Motor neuron (in vitro differentiated cells): Measurements from ENCODE around the gene CENPB. TPM values are rescaled to one million over a fixed set of nuclear protein-coding genes. Genes with fewer than 3 reads are reported as not detected.
A peak's percentile ranks its signal among the peaks of the same experiment; 100 is the strongest.
"Not testable (repeated sequence)": the region's sequence is repeated elsewhere in the genome, so short reads cannot be mapped to it uniquely, and the experiment has no call there.

Experiments used
- ATAC-seq, 8 experiments: fragments of 200-7000 bp; cut with Tn5 transposase; replicated peaks in 6 of 8; 2 replicates each; pipeline ENCODE4 v1.8.0; 2021; ENCODE audit warnings: mild to moderate bottlenecking in 8 of 8, moderate library complexity in 8 of 8
- H3K27ac ChIP-seq, 2 donors: fragments of 250-450 bp; sonication (Bioruptor Pico); 2 replicates each; pipeline ENCODE4 v1.9.0; 2021; ENCODE audit warnings: antibody characterized with exemption in 2 of 2, mild to moderate bottlenecking in 2 of 2, moderate library complexity in 1 of 2
- H3K4me1 ChIP-seq, 2 donors: fragments of 250-450 bp; sonication (Bioruptor Pico); replicated peaks in 1 of 2; 2 replicates each; pipeline ENCODE4 v1.6.1; 2021; ENCODE audit warnings: antibody characterized with exemption in 2 of 2, mild to moderate bottlenecking in 2 of 2, moderate library complexity in 1 of 2
- H3K4me3 ChIP-seq, 5 donors: fragments of 250-450 bp; sonication (Bioruptor Pico); 2 replicates each; pipeline ENCODE4 v1.9.0; 2021; ENCODE audit warnings: antibody characterized with exemption in 5 of 5, mild to moderate bottlenecking in 5 of 5, moderate library complexity in 4 of 5
- WGBS, 10 experiments: fragments of 450-650 bp; shearing (Covaris generic); methylation state at CpG; one replicate each; pipeline ENCODE4 v1.0.0; 2022; 5-methylcytosine and 5-hydroxymethylcytosine counted together
- in situ Hi-C, 9 experiments: fragments of 400-800 bp; cut with MboI; loops; one replicate each; pipeline ENCODE4 v1.15.0; 2021; ENCODE audit warnings: low sequenced_read_pairs in 9 of 9, low pct_unique_long_range_greater_than_20kb in 2 of 9; ENCODE audit not compliant: unreplicated experiment in 9 of 9
- total RNA-seq, 8 experiments: library from RNA; unstranded; fragments of 300-600 nt; gene quantifications; 2 replicates each; pipeline versions ENCODE4 v1.2.3 to v1.2.4, GENCODE V29; 2022

The CENPB gene
- 10 to 100 TPM; 18.1 to 69.4 (median 53.1) TPM for total RNA-seq

DNA sequence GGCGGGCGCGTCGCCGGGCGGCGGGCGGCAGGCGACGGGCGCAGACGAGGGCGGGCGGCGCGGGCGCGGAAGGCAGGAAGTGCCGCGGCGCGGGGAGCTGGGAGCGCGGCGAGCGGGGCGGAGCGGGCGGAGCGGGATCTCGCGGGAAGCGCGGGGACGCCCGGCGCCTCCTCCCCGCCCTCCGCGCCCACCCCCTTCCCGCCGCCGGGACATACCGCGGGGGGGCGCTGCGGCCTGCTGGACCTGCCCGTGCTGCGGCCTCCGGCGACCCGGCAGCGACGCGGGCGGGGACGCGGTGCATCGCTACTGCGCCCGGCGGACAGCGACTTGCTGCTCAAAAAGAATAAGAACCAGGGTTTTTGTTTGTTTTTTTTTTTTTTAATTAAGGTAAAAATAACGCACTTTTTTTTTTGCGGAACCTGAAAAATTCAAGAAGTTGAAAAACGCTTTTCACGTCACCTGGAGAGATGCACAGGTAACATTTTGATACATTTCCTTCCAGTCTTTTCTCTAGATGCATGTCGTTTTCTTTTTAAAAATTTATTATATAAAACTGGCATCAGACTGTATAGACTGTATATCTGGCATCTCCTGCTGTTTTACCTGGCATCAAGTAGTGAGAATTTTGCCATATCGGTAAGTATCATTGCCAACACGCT, at the start of gene CENPB:
Gene CENPB, minus strand, starts transcription at position 76 of the 659 bp plus-strand sequence. CDS start 257 bp downstream, outside the sequence.
- peak; percentile 77 to 95 (median 92) for ATAC-seq
- in situ Hi-C loops: loop anchor here in 2 of 9 experiments (25.0 kb wide), 1 partner anchor 301 kb away; no protein-coding TSS in a partner anchor
- 0 to 46% (median 14%) methylated on average over 1 to 13 of the region's 70 CpGs for WGBS, 10 experiments

GRCh38 chr20:3836132-3836531, 49.6 kb upstream of the CENPB start:
- H3K27ac ChIP-seq: no peak overlapping the region
- H3K4me1 ChIP-seq: no peaks in the 10 kb centered on the region
- in situ Hi-C loops: no loop called here
- no peak overlapping the region for H3K4me3 ChIP-seq
- WGBS, 10 experiments: 83 to 100% (median 93%) methylated on average over 1 to 4 of the region's 4 CpGs; no CpG with 5 or more reads in 2 of the 10 experiments
- ATAC-seq: no peak

More for the DNA sequence above, at the start of gene CENPB:
- Histone ChIP-seq H3K27ac (peak within 1 kb of the TSS; percentile 78 to 87), H3K4me1 (peaks cover 15 to 17% of the 10 kb centered on the region in 2 donors), H3K4me3 (peak within 1 kb of the TSS; percentile 42 to 70 (median 54))

GRCh38 chr20:3829891-3830290, 43.4 kb upstream of the CENPB start:
- H3K4me3 ChIP-seq, H3K27ac ChIP-seq, in situ Hi-C loops, ATAC-seq, H3K4me1 ChIP-seq: not testable (repeated sequence)
- 60 to 100% (median 93%) methylated on average over 1 to 5 of the region's 5 CpGs; no CpG with 5 or more reads in 1 of the 10 experiments for WGBS, 10 experiments

- Histone ChIP-seq H3K4me1 (no peaks in the 10 kb centered on the region), H3K27ac (no peak overlapping the region), H3K4me3 (no peak overlapping the region)
- WGBS, 10 experiments: 65 to 100% (median 98%) methylated on average over 1 to 3 of the region's 3 CpGs; no CpG with 5 or more reads in 2 of the 10 experiments
- no peak for ATAC-seq
- in situ Hi-C loops: no loop called here
Measured at GRCh38 chr20:3828798-3829197, 42.3 kb upstream of the CENPB start.

GRCh38 chr20:3826420-3826819, 39.9 kb upstream of the CENPB start:
- WGBS, 10 experiments: 0 to 83% (median 68%) methylated on average over 1 to 4 of the region's 4 CpGs; no CpG with 5 or more reads in 3 of the 10 experiments
- Histone ChIP-seq H3K4me1 (peaks cover 2% of the 10 kb centered on the region in 2 donors), H3K27ac (no peak overlapping the region), H3K4me3 (no peak overlapping the region)
- no peak for ATAC-seq
- in situ Hi-C loops: no loop called here

DNA sequence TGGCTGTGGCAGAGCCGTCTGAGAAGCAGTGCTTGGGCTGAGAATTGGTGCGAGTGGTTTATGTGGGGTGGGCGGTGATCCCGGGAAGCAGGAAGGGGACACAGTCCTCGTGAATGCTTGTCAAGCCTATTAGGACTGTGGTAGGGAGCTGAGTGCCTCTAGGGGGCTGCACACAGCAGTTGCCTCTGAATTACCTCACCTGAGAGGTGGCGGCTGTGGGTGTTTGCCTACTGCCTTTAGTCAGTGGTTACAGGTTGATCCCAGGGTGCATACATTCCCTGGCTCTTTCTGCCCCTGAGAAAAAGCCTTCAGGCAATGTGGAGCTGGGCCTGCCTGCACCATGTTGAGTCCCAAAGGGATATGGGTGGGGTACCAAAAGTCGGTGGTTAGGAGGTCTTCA, 39.0 kb upstream of the CENPB start:
- Histone ChIP-seq H3K4me3 (no peak overlapping the region), H3K27ac (no peak overlapping the region), H3K4me1 (peaks cover 5% of the 10 kb centered on the region in 2 donors)
- no peak for ATAC-seq
- 60 to 100% (median 80%) methylated on average over 1 of the region's 7 CpGs; no CpG with 5 or more reads in 7 of the 10 experiments for WGBS, 10 experiments
- in situ Hi-C loops: no loop called here

- Histone ChIP-seq H3K4me3 (no peak overlapping the region), H3K27ac (no peak overlapping the region), H3K4me1 (peaks cover 11% of the 10 kb centered on the region in 2 donors)
- no peak for ATAC-seq
- 60 to 88% (median 69%) methylated on average over 1 to 12 of the region's 20 CpGs; no CpG with 5 or more reads in 7 of the 10 experiments for WGBS, 10 experiments
- in situ Hi-C loops: no loop called here
Measured at GRCh38 chr20:3823881-3824280, 37.3 kb upstream of the CENPB start.

DNA sequence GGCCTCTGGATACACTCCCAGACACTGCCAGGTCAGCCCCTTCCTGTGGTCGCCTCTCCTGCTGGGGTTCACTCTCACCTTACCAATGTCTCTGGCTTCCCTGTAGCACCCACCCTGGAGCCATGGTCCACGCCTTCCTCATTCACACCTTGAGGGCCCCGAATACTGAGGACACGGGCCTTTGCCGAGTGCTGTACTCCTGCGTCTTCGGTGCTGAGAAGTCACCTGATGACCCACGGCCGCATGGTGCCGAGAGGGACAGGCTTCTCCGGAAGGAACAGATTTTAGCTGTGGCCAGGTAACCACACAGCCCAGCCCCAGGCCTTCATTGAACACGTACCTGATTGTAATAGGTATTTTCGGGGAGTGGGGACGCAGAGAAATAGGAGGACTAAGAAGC, 35.5 kb upstream of the CENPB start:
- 48 to 94% (median 88%) methylated on average over 1 to 9 of the region's 14 CpGs; no CpG with 5 or more reads in 2 of the 10 experiments for WGBS, 10 experiments
- in situ Hi-C loops: no loop called here
- no peak overlapping the region for H3K4me3 ChIP-seq
- H3K4me1 ChIP-seq: peaks cover 11 to 15% of the 10 kb centered on the region in 2 donors
- no peak overlapping the region for H3K27ac ChIP-seq
- no peak for ATAC-seq

- Histone ChIP-seq H3K4me3 (peak overlapping the region; percentile 60 to 93 (median 74)), H3K4me1 (peaks cover 11 to 15% of the 10 kb centered on the region in 2 donors), H3K27ac (peak overlapping the region; percentile 99 to 100)
- no peak for ATAC-seq
- 20 to 72% (median 33%) methylated on average over 3 to 18 of the region's 20 CpGs for WGBS, 10 experiments
- in situ Hi-C loops: no loop called here
Measured at GRCh38 chr20:3820901-3821727, 34.6 kb upstream of the CENPB start.

- H3K4me3 ChIP-seq: peak within 1 kb of the TSS; percentile 60 to 93 (median 74)
- in situ Hi-C loops: no loop called here
- peak; percentile 82 to 91 (median 88) for ATAC-seq
- peaks cover 11 to 15% of the 10 kb centered on the region in 2 donors for H3K4me1 ChIP-seq
- peak within 1 kb of the TSS; percentile 99 to 100 for H3K27ac ChIP-seq
- WGBS, 10 experiments: 0 to 4% (median 0%) methylated on average over 1 to 17 of the region's 96 CpGs; no CpG with 5 or more reads in 2 of the 10 experiments
Measured at GRCh38 chr20:3820048-3820900, 33.7 kb upstream of the CENPB start, which contains the start of gene AP5S1. Gene AP5S1, plus strand, starts transcription at chr20:3820547. Its CDS starts 1,571 bp downstream, at chr20:3822118.

GRCh38 chr20:3819411-3820047, 33.0 kb upstream of the CENPB start:
- Histone ChIP-seq H3K4me1 (peaks cover 11 to 15% of the 10 kb centered on the region in 2 donors), H3K27ac (peak overlapping the region; percentile 99 to 100), H3K4me3 (peak overlapping the region; percentile 60 to 93 (median 74))
- in situ Hi-C loops: no loop called here
- no peak for ATAC-seq
- 40 to 82% (median 69%) methylated on average over 1 to 14 of the region's 20 CpGs for WGBS, 10 experiments
